Duodenal mucosa (tissue), 2 donors: ENCODE measurements around the gene PARVA.

Source experiments
- H3K27ac ChIP-seq: one replicate; pipeline ENCODE4 v1.7.0; 2013; ENCODE audit warnings: low read depth, low read length
- H3K27me3 ChIP-seq, 2 donors: one replicate each; pipeline ENCODE4 v1.7.0; 2013; ENCODE audit warnings: low read length in 2 of 2, control low read depth in 1 of 2; ENCODE audit not compliant: insufficient read depth in 2 of 2, control insufficient read depth in 1 of 2
- H3K36me3 ChIP-seq, 2 donors: one replicate each; pipeline ENCODE4 v1.7.0; 2013; ENCODE audit warnings: low read length in 2 of 2, control low read depth in 1 of 2; ENCODE audit not compliant: insufficient read depth in 2 of 2, control insufficient read depth in 1 of 2
- H3K4me1 ChIP-seq, 2 donors: one replicate each; pipeline ENCODE4 v1.7.0; 2013; ENCODE audit warnings: low read length in 2 of 2, control low read depth in 1 of 2; ENCODE audit not compliant: insufficient read depth in 2 of 2, control insufficient read depth in 1 of 2
- H3K4me3 ChIP-seq, 2 donors: one replicate each; pipeline ENCODE4 v1.7.0; 2013; ENCODE audit warnings: low read length in 2 of 2, low read depth in 1 of 2
- H3K9ac ChIP-seq, 2 donors: one replicate each; pipeline ENCODE4 v1.7.0; 2013; ENCODE audit warnings: low read length in 2 of 2, low read depth in 1 of 2
- H3K9me3 ChIP-seq, 2 donors: one replicate each; pipeline ENCODE4 v1.7.0; 2013; ENCODE audit warnings: low read length in 2 of 2, control low read depth in 1 of 2; ENCODE audit not compliant: control insufficient read depth in 1 of 2

PARVA gene

DNA sequence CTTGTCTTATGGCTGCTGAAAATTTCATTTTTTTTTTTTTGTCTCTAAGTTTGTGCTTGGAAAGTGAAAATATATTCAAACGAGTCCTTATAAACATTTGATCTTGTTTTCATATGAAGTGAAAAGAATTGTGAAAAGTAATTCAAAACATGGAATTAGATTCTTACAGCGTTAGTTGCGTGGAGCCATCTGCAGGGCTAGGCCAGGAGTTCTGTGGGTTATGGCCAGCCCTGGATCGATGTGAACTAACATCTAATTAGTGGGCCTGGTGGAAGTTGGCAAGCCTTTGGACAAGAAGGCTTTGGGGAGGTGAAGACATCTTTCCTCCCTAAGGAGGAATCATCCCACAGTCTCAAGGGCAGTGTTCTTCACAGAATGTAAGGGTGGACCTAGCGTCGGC, 37.2 kb downstream of the PARVA start:
- Histone ChIP-seq H3K9ac (no peak overlapping the region), H3K27ac (no peak overlapping the region), H3K27me3 (no peaks in the 10 kb centered on the region), H3K4me3 (no peak overlapping the region), H3K9me3 (no peaks in the 10 kb centered on the region), H3K4me1 (no peaks in the 10 kb centered on the region), H3K36me3 (no peaks in the 10 kb centered on the region)

DNA sequence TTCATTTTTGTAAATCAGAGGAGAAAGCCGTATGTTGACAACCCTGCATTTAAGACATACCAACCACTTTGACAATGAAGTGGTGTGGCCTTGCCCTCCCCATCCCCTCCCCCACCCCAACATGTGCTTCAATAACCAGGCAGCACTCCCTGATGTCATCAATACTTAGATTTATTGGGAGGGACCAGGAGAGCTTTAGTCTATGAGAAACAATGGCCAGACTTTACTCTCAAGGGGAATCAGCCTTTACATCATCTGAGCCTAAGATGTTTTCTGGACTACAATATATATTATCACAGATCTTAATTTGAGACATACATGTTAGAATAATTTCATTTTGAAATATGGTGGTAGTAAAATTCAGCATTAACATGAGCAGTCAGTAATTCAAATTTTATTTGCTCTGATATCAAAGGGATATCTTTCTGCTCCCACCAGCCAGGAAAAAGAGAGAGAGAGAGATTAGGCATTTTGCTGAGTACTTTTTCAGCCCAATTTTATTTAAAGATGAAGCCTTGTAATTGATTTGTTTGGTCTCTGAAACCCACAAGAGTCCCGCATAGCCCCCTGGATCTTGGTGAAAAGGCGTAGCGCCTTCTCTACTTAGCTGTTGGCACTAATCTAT, 38.1 kb downstream of the PARVA start:
- Histone ChIP-seq H3K27ac (no peak overlapping the region), H3K9ac (no peak overlapping the region), H3K4me1 (no peaks in the 10 kb centered on the region)

DNA sequence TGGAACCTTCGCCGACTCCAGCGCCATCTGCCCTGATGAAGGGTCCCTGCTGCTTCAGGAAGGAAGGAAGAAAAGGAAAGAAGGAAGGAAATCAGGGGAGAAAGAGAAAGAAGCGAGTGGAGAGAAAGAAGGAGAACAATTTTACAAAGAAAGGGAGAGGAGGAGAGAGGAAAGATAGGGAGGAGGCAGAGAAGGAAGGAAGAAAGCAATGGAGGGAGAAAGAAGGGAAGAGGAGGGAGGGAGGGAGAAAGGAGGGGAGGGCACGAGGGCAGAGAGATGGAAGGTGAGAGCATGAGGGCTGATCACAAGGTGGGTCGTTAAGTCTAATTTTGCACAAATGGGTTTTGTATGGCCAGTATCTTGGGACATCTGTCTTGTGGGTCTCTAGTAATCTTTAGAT, 39.2 kb downstream of the PARVA start:
- H3K27me3 ChIP-seq: no peaks in the 10 kb centered on the region
- no peaks in the 10 kb centered on the region for H3K4me1 ChIP-seq
- no peaks in the 10 kb centered on the region for H3K36me3 ChIP-seq
- no peak overlapping the region for H3K27ac ChIP-seq
- H3K9ac ChIP-seq: no peak overlapping the region
- no peaks in the 10 kb centered on the region for H3K9me3 ChIP-seq
- no peak overlapping the region for H3K4me3 ChIP-seq

More for the DNA sequence above, 38.1 kb downstream of the PARVA start:
- H3K36me3 ChIP-seq: no peaks in the 10 kb centered on the region
- H3K9me3 ChIP-seq: no peaks in the 10 kb centered on the region
- no peaks in the 10 kb centered on the region for H3K27me3 ChIP-seq
- H3K4me3 ChIP-seq: no peak overlapping the region

DNA sequence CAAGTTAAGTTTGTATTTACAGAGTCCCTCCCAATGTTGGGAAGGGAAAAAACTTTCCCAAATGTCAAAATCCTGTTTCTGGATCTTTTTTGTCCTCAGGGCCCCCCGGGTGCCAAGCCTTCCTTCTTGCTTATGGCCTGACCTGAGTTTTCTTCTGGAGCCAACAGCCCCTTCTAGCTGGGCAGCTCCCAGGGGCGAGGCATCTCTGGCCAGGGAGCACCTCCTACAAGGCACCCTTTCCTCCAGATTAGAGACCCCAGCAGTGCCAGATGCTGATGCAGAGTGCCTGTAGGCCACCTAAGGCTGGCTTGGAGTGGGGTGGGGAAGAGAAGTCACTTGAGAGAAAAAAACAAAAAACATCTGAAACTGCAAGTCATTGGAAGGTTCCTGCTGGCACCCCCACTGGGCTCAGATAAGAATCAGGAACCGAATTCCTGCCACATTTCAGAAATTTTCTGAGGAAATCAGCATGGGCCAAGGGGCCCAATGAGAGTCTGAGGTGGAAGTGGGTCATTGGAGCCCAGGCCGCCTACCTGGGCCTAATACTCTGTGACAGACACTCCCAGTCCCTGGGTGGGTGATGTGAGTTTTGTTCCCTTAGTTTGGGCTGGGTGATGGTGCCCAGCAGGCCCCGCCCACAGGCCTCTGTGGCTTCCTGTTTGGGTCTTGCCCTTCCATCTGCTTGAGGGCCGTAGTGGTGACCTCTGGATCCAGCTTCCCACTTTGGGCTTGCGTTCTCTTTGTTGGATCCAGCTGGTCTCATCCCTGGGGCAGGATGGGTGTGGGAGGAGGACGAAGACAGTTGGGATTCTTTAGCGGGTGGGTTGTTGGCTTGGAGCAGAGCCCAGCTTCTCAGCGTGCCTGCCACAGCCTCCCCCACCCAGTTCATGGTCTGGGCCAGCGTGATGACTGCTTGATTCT, 40.6 kb downstream of the PARVA start:
- Histone ChIP-seq H3K27ac (no peak overlapping the region), H3K9ac (no peak overlapping the region), H3K27me3 (no peaks in the 10 kb centered on the region), H3K9me3 (no peaks in the 10 kb centered on the region), H3K4me1 (no peaks in the 10 kb centered on the region), H3K4me3 (no peak overlapping the region), H3K36me3 (no peaks in the 10 kb centered on the region)

DNA sequence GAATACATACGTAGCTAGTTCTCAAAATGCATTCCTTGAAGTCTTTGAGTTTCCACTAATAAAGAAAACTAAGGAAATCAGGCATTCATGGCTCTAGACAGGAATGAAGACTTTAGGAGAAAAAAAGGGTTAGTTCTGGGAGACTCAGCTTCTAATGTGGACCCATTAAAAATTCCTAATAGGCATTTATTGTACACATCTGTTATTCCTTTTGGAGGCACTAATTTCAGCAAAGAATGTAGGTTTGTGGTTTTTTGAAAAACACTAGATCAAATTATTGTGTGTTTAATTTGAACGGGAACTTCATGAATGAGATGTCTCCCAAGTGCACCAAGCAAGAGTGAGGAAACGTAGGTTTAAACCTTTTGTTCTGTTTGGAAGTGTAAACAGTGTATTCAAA, 42.7 kb downstream of the PARVA start:
- no peak overlapping the region for H3K27ac ChIP-seq
- H3K9ac ChIP-seq: no peak overlapping the region
- no peak overlapping the region for H3K4me3 ChIP-seq
- no peaks in the 10 kb centered on the region for H3K36me3 ChIP-seq
- no peaks in the 10 kb centered on the region for H3K27me3 ChIP-seq
- H3K9me3 ChIP-seq: no peaks in the 10 kb centered on the region
- H3K4me1 ChIP-seq: no peaks in the 10 kb centered on the region

DNA sequence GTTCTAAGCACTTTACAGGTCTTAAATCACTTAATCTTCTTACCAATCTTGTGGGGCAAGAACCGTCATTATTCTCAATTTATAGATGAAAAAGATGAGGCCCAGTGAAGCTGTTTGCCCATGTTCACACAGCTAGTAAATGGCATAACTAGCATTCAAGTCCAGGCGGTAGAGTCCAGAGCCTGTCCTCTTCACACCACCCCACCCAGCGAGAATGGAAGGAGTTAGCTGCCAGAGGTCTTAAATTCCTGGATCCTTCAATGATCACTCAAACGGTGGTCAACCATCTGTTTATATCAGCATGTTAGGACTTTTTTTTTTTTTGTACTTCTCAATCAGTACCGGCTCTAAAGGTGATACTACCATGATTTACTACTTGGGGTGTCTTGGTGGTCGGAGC, 43.3 kb downstream of the PARVA start:
- H3K27ac ChIP-seq: no peak overlapping the region
- no peak overlapping the region for H3K9ac ChIP-seq
- H3K4me1 ChIP-seq: no peaks in the 10 kb centered on the region
- H3K36me3 ChIP-seq: no peaks in the 10 kb centered on the region
- H3K9me3 ChIP-seq: no peaks in the 10 kb centered on the region
- no peak overlapping the region for H3K4me3 ChIP-seq
- H3K27me3 ChIP-seq: no peaks in the 10 kb centered on the region

DNA sequence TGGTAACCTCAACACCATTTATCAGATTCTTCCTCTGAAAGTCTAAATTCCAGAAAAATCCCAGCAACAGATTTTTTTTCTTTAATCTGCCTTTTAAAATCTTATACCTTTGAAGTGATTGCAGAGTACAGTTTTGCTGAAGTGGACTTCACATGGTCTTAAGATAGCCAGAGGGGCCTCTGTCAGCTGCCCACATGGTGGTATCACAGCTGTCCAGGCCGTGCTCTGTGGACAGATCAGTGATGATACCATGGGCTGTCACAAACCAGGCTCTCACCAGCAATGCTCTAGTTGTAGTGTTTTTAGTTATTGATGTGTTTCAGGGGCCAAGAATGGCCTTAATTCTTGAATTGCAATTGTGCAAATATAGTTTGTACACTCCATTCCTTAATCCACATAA, 44.0 kb downstream of the PARVA start:
- no peak overlapping the region for H3K9ac ChIP-seq
- H3K27me3 ChIP-seq: no peaks in the 10 kb centered on the region
- H3K9me3 ChIP-seq: no peaks in the 10 kb centered on the region
- H3K27ac ChIP-seq: no peak overlapping the region
- H3K36me3 ChIP-seq: no peaks in the 10 kb centered on the region
- no peak overlapping the region for H3K4me3 ChIP-seq
- no peaks in the 10 kb centered on the region for H3K4me1 ChIP-seq

DNA sequence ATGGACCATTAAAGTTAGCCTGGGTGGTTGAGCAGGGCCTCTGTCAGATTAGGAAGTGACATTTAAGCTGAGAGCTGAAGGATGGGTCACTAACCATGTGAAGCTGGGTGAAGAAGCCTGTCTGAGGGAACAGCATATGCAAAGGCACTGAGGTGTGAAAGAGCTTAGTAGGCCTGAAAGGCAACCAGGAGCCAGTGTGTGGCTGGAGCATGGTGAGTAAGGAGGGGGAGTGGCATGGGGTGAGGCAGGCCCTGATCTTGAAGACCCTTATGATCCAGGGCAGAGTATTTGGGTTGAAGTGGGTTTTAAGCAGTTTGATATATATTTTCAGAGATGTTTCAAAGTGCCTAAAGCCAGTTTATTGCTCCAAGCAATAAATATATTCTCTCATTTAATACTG, 48.8 kb downstream of the PARVA start:
- Histone ChIP-seq H3K27me3 (no peaks in the 10 kb centered on the region), H3K9ac (no peak overlapping the region), H3K9me3 (no peaks in the 10 kb centered on the region), H3K36me3 (no peaks in the 10 kb centered on the region), H3K27ac (no peak overlapping the region), H3K4me1 (peaks cover 5 to 22% of the 10 kb centered on the region in 2 donors), H3K4me3 (no peak overlapping the region)

DNA sequence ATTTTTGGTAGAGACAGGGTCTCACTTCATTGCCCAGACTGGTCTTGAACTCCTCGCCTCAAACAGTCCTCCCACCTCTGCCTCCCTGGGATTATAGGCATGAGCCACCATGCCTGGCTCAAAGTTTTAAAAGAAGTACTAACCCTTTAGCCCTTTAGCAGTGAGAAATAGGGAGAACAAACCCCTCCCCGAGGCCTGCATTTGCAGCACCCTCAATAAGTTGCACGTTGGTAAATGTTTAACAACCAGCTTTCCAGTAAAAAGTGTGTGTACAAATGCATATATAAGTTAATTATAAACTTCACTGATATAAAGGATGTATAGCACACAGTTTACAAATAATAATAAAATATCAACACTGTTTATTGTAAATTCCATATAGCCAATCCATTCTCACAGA, 51.8 kb downstream of the PARVA start:
- Histone ChIP-seq H3K9me3 (no peaks in the 10 kb centered on the region), H3K4me1 (peaks cover 5 to 25% of the 10 kb centered on the region in 2 donors), H3K9ac (no peak overlapping the region), H3K27ac (no peak overlapping the region), H3K36me3 (no peaks in the 10 kb centered on the region), H3K4me3 (no peak overlapping the region), H3K27me3 (no peaks in the 10 kb centered on the region)

DNA sequence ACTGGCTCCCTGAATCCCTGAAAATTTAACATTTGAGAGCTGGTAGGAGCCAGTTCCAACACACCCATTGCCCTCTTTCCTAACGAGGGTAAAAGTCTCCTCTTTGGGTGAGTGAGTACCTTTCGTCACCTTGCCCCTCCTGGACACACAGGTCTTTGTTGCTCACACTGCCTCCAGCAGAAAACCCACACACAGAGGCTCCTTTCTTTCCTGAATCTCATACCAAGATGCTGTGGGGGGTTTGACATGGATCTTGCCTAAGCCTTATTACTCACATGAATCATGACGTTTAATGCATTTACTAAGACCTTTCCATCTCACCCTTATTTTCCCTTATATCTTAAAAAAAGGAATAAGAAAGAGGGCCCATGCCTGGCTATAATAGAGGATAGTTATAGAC, 53.0 kb downstream of the PARVA start:
- Histone ChIP-seq H3K9me3 (no peaks in the 10 kb centered on the region), H3K4me3 (no peak overlapping the region), H3K27ac (no peak overlapping the region), H3K4me1 (peaks cover 5 to 30% of the 10 kb centered on the region in 2 donors), H3K9ac (no peak overlapping the region), H3K36me3 (no peaks in the 10 kb centered on the region), H3K27me3 (no peaks in the 10 kb centered on the region)
